GM13977 (cell line): Measurements from ENCODE around the gene KRT79.

Experiments
- DNase-seq: peaks from one replicate; pipeline ENCODE4 v3.0.0; 2012; ENCODE audit warnings: low spot score
- in situ Hi-C: fragments of 300-500 bp; cut with MboI; formaldehyde crosslinking; loops from one replicate; pipeline ENCODE4 v1.12.0; 2022; ENCODE audit warnings: low sequenced_read_pairs, low pct_unique_long_range_greater_than_20kb, mixed read lengths, inconsistent platforms; ENCODE audit not compliant: unreplicated experiment
- TF ChIP-seq, protein P1 (sequence below): IDR thresholded peaks from 2 replicates; pipeline ENCODE4 v1.5.1; 2012; ENCODE audit warnings: mild to moderate bottlenecking, control low read depth; ENCODE audit not compliant: insufficient read depth; ENCODE audit errors: extremely low read depth, missing control alignments

The KRT79 gene

DNA sequence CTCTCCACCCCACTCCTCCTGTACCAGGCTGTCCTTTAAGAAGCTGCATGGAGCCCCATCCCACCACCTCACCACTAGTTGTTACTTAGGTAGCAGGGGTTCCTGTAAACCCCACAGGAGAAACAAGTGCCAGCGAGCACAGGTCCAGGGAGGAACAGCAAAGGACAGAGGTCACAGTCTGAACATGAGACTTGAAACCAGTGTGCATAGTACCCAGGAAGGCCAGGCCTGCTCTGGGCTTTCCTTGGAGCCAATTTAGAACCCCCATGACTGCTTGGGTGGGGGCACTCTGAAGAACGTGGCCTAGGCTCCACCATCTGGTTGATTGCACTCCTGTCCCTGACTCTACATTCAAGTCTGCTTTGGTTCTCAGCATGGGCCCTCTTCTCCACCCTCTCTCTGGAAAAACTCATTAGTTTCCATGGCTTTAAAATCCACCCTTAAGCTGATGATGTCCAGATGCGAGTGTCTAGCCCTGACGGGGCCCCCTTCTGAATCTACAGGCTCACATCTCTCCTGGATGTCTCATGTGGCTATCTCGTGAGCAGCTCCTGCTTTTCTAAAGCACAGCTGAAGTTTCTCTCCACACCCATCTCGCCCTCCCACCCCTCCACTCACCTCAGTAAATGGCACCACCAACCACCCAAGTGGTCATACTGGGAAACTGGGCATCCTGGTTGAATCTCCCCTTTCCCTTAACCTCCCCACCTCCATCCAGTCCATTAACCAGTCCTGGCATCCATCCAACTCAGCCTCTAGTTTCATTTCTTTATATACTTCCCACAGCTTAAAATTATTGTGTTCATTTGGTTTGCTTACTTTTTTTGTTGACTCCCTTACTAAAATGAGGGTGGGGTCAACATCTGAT, 46.6 kb downstream of the KRT79 start:
- in situ Hi-C loops = no loop called here
- TF ChIP-seq, protein P1, sequence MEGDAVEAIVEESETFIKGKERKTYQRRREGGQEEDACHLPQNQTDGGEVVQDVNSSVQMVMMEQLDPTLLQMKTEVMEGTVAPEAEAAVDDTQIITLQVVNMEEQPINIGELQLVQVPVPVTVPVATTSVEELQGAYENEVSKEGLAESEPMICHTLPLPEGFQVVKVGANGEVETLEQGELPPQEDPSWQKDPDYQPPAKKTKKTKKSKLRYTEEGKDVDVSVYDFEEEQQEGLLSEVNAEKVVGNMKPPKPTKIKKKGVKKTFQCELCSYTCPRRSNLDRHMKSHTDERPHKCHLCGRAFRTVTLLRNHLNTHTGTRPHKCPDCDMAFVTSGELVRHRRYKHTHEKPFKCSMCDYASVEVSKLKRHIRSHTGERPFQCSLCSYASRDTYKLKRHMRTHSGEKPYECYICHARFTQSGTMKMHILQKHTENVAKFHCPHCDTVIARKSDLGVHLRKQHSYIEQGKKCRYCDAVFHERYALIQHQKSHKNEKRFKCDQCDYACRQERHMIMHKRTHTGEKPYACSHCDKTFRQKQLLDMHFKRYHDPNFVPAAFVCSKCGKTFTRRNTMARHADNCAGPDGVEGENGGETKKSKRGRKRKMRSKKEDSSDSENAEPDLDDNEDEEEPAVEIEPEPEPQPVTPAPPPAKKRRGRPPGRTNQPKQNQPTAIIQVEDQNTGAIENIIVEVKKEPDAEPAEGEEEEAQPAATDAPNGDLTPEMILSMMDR = no peak
- DNase-seq = no peak

DNA sequence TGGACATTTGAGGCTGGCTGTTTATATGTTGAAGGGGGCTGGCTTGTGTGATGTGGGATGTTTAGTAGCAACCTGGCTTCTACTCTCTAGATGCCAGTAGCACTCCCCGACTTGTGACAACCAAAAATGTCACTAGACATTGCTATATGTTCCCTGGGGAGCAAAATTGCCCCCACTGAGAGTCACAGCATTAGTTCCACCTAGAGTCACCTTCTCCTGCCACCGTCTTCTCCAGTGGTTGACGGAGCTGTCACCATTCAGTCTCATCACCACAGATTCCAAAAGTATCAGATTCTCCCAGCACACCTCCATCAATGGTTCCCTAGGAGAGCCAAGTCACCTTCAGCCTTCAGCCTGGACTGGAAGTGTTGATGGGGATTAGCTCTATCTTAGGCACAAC, 49.2 kb downstream of the KRT79 start:
- in situ Hi-C loops = no loop called here
- TF ChIP-seq, protein P1 = no peak
- no peak for DNase-seq

DNA sequence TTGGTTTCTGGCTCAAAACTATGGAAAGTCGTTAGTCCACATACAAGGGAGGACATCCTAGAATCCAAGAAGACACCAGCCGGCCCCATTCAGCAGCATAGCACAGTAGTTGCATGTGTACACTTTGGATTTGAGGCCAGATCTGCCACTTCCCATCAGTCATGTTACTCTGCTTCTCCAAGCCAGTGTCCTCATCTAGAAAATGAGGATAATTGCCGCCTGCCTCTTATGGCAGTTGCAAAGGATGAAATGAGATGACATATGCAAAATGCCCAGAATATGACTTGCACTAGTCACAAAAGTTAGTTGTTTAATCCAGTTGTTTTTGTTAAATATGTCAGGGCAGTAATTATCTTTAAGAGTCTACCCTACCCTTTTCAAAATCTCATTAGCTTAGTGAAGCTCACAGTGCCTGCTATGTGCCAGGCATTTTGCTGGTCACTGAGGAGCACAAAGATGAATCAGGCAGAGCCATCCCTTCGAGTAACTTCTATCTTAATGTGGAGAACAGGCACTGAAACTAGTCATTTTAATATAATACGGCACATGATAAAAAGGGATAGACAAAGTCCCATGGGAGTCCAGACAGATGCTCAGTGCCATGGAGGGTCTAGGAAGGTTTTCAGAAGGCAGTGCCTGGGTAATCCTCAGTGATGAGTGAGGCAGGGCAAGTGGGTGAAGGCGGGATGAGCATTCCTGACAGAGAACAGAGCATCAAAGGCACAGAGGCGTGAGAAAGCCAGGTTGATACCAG, 50.4 kb downstream of the KRT79 start:
- in situ Hi-C loops = no loop called here
- DNase-seq = no peak
- TF ChIP-seq, protein P1 = no peak

DNA sequence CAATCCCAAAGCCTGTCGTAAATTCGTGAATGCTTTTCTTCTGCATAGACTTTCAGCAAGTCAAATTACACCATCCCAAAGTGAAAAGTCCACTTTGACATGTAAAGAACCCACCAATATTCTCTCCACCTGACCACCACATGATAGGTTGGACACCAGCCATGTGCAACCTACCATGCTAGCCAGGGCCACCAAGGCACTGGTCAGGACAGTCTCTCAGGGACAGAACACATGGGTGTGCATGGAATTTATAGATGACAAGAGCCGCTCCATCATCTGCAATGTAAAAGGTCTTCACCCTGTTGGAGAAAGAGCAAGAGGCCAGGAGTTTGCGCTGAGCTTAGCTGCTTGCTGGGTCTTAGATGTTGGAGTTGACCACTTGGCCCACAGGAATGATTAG, 51.6 kb downstream of the KRT79 start:
- in situ Hi-C loops = no loop called here
- TF ChIP-seq, protein P1 = no peak
- DNase-seq = no peak

DNA sequence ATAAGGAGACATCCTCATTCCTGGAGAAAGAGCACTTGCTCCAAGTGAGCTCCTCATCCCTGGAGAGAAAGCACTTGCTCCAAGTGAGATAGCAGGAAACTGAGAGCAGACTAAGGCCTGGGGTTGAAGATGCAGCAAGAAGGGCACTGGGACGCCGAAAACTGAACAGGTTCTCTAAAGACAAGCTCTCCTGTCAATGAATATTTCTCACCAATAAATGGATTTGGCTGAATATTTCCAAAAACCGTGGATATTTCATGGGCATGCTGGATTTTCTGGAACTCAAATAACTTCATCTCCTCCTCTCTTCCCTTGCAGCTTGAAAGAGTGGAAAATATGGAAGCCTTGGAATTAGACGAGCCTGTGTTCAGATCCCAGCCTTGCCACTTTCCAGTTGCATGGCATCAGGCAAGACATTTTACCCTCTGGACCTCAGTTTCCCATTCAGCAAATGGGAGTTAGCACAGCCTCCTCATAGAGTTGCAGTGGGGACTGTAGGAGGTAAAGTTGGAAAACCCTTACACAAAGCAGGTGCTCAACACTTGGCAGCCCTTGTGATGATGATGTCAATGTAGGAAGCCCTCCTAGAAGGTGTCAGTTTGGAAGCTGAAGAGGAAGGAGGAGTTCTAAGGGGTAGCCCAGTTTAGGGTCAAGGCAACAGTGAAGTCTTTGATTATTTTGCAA, 52.6 kb downstream of the KRT79 start:
- no peak for DNase-seq
- TF ChIP-seq, protein P1 = no peak
- in situ Hi-C loops = no loop called here

DNA sequence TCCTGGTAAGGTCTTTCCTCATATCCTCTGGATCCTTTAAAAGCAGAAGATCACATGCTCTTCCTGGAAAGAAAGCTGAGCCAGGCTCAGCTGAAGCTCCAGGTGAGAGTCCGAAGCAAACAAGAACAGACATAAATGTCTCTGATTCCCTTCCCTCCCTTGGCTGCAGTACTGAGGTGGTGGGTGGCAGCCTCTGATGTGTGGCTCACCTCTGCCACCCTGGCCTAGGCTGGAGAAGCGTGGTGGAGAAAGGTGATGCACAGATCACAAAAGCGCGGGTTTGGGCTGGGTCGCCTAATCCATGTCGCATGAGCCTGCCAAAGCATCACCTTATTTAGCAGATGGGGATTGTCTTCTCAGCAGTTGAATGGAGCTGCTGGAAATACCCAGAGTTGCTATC, 54.2 kb downstream of the KRT79 start:
- TF ChIP-seq, protein P1 = no peak
- DNase-seq = no peak
- in situ Hi-C loops = no loop called here
